Activated CD4-positive, alpha-beta T cell treated with anti-CD3 and anti-CD28 coated beads, Interleukin-2, amount 10 ng/mL, durations not matched to agents 7 days and 5 days (primary cell): Measurements from ENCODE around the gene TENM3. TPM values are rescaled to one million over a fixed set of nuclear protein-coding genes. Genes with fewer than 3 reads are reported as not detected.

Experiments used
- CTCF ChIA-PET: fragments of 350-600 bp; sonication (Branson Sonifier 250); formaldehyde crosslinking; loops from one replicate; lab custom pipeline; 2021; ENCODE audit warnings: antibody characterized with exemption; lab: Charles Lee
- POLR2A ChIA-PET: fragments of 350-600 bp; sonication (Branson Sonifier 250); formaldehyde crosslinking; loops from one replicate; lab custom pipeline; 2021; ENCODE audit warnings: antibody characterized with exemption; lab: Charles Lee
- DNase-seq: peaks from one replicate; pipeline ENCODE4 v3.0.0-alpha.2; 2020
- H3K27ac Mint-ChIP-seq: one replicate; pipeline ENCODE4 v1.8.0; 2021; ENCODE audit warnings: mild to moderate bottlenecking, moderate library complexity, mixed read lengths
- H3K27me3 Mint-ChIP-seq: one replicate; pipeline ENCODE4 v1.8.0; 2021; ENCODE audit warnings: mixed read lengths
- H3K36me3 Mint-ChIP-seq: one replicate; pipeline ENCODE4 v1.8.0; 2021; ENCODE audit warnings: low read depth, mixed read lengths
- H3K4me1 Mint-ChIP-seq: one replicate; pipeline ENCODE4 v1.8.0; 2021; ENCODE audit warnings: mixed read lengths
- H3K4me3 Mint-ChIP-seq: one replicate; pipeline ENCODE4 v1.8.0; 2021; ENCODE audit warnings: mild to moderate bottlenecking, moderate library complexity, mixed read lengths
- H3K9me3 Mint-ChIP-seq: one replicate; pipeline ENCODE4 v1.8.0; 2021; ENCODE audit warnings: mixed read lengths
- total RNA-seq, 2 experiments: library from RNA; stranded (reverse); gene quantifications; one replicate each; pipeline ENCODE4 v1.2.3, GENCODE V29; 2021

The TENM3 gene
- total RNA-seq, 2 experiments from 2014 or later = not detected

DNA sequence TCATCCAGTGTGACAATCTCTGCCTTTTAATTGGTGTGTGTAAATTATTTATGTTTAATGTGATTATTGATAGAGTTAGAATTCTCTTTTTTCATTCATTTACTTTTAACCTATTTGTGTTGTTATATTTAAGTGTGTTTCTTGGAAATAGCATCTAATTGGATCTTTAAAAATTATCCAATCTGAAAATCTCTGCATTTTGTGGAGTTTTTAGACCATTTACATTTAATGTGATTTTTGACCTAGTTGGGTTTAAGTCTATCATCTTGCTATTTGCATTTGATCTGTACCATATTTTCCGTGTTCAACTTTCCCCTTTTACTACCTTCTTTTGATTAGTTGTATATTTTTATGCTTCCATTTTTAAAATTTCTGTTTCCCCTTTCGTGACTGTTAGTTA, 71.3 kb downstream of the TENM3 start:
- H3K36me3 Mint-ChIP-seq = no peaks in the 10 kb centered on the region
- no peaks in the 10 kb centered on the region for H3K27me3 Mint-ChIP-seq
- ChIA-PET CTCF (no interaction called here), POLR2A (no interaction called here)
- no peak overlapping the region for H3K27ac Mint-ChIP-seq
- DNase-seq = no peak
- no peak overlapping the region for H3K4me3 Mint-ChIP-seq
- H3K9me3 Mint-ChIP-seq = peaks cover 4% of the 10 kb centered on the region
- no peaks in the 10 kb centered on the region for H3K4me1 Mint-ChIP-seq

DNA sequence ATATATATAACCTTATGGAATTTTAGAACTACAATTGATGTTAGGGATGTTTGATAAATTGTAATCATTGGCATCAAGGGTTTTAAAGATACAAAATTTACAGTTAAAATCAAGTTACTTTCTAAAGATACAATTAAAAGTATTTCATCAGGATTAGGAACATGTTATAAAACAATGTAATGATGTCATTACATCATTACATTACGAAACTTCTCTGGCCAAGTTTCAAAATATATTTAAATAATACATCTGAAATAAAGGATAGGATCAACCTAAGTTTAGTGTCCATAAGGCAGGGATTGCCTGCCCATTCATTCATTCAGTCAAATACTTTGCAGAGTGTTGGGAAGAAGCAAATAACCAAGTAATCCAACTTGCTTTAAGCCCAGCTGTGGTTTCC, 75.1 kb downstream of the TENM3 start:
- Mint-ChIP-seq H3K27ac (no peak overlapping the region), H3K9me3 (peaks cover 4% of the 10 kb centered on the region), H3K4me3 (no peak overlapping the region), H3K36me3 (no peaks in the 10 kb centered on the region), H3K27me3 (no peaks in the 10 kb centered on the region), H3K4me1 (no peaks in the 10 kb centered on the region)
- POLR2A ChIA-PET = no interaction called here
- CTCF ChIA-PET = no interaction called here
- no peak for DNase-seq

DNA sequence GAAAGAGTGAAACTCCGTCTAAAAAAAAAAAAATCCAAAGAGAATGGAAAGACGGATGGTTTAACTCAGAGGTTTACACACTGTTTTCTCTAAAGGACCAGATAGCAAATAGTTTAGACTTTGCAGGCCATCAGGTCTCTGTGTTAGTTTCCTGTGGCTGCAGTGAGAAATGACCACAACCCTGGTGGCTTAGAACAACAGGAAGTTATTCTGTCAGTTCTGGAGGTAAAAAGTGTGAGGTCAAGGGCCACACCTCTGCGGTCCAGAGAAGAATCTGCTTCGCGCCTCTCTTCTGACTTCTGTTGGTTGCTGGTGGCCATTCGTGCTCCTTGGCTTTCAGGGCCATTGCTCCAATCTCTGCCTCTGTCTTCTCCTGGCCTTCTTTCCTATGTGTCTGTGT, 76.9 kb downstream of the TENM3 start:
- CTCF ChIA-PET = no interaction called here
- H3K4me3 Mint-ChIP-seq = no peak overlapping the region
- no peaks in the 10 kb centered on the region for H3K36me3 Mint-ChIP-seq
- DNase-seq = no peak
- POLR2A ChIA-PET = no interaction called here
- H3K27me3 Mint-ChIP-seq = no peaks in the 10 kb centered on the region
- H3K27ac Mint-ChIP-seq = no peak overlapping the region
- no peaks in the 10 kb centered on the region for H3K9me3 Mint-ChIP-seq
- H3K4me1 Mint-ChIP-seq = no peaks in the 10 kb centered on the region

DNA sequence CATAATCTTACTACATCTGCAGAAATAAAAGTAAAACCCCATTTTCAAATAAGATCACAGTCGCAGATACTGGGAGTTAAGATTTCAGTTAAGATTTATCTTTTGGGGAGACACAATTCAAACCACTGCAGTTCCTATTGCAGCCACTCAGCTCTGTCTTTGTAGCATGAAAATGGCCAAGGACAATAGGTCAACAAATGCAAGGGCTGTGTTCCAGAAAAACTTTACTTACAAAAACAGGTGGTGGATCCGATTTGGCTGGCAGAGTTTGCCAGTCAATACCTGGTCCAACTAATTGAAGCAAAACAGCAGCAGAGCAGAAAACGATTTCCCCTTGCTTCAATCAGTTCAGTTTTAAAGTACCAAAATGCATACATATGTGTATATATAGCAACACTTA, 77.4 kb downstream of the TENM3 start:
- ChIA-PET POLR2A (no interaction called here), CTCF (no interaction called here)
- Mint-ChIP-seq H3K9me3 (no peaks in the 10 kb centered on the region), H3K4me3 (no peak overlapping the region), H3K4me1 (no peaks in the 10 kb centered on the region), H3K36me3 (no peaks in the 10 kb centered on the region), H3K27me3 (no peaks in the 10 kb centered on the region), H3K27ac (no peak overlapping the region)
- DNase-seq = no peak

DNA sequence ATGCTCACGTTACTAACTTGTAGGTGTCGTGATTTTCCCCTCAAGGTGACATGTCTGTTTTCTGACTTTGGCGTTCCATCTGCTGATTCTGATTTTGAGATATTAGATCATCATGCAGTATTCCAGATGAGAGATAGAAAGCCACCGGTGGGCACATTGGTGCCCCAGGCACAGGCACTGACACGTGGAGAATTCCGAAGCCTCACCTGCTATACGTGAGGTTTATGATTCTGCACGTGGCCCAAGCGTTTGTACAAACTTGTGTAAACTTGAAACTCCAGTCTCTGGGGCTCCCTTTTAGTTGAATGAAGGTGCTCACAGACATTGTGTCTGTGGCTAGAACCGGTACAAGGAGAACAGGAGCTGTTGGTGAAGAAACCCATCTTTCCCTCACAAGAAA, 81.1 kb downstream of the TENM3 start:
- no peak overlapping the region for H3K4me3 Mint-ChIP-seq
- no peaks in the 10 kb centered on the region for H3K9me3 Mint-ChIP-seq
- no peak for DNase-seq
- H3K27me3 Mint-ChIP-seq = no peaks in the 10 kb centered on the region
- ChIA-PET CTCF (no interaction called here), POLR2A (no interaction called here)
- H3K4me1 Mint-ChIP-seq = no peaks in the 10 kb centered on the region
- H3K27ac Mint-ChIP-seq = no peak overlapping the region
- no peaks in the 10 kb centered on the region for H3K36me3 Mint-ChIP-seq

DNA sequence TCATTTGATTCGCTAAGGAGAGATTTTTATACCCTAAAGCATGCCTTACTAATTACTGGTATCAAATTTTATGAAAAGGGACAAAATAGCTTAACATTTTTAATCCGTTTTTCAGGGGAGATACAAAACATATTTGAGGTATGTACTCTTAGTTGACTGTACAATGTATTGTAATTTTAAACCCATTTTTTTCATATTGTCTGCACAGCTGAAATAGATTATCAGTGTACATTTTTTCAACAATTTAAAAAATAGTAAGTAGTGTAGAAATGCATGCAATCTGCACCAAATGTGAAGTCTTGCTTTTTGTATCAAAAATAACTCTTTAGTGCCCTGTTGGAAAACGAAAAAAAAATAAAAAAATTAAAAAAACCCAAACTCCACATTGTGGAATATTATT, 82.2 kb downstream of the TENM3 start:
- DNase-seq = no peak
- no peak overlapping the region for H3K4me3 Mint-ChIP-seq
- H3K4me1 Mint-ChIP-seq = no peaks in the 10 kb centered on the region
- H3K9me3 Mint-ChIP-seq = no peaks in the 10 kb centered on the region
- ChIA-PET POLR2A (no interaction called here), CTCF (no interaction called here)
- H3K36me3 Mint-ChIP-seq = no peaks in the 10 kb centered on the region
- H3K27me3 Mint-ChIP-seq = no peaks in the 10 kb centered on the region
- H3K27ac Mint-ChIP-seq = no peak overlapping the region

DNA sequence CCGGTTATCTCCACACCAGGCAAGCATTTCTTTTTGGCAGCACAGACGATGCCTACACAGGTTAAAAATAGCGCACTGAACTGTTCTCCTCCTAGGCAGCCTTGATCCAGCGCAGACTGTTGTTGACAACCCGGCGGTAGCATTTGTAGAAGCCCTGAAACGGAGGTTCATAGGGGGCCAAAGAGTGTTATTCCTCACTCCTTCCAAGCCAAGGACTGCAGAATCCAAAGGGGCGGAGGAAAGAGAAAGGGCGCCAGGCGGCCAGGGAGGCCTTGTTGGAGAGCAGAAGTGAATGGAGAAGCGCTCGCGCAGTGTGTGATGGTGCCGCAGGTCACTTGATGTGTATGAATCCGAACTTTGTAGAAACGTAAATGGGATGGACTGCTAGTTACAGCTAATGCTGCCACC, 82.7 kb downstream of the TENM3 start:
- H3K27me3 Mint-ChIP-seq = no peaks in the 10 kb centered on the region
- DNase-seq = no peak
- ChIA-PET POLR2A (no interaction called here), CTCF (no interaction called here)
- no peak overlapping the region for H3K27ac Mint-ChIP-seq
- no peaks in the 10 kb centered on the region for H3K4me1 Mint-ChIP-seq
- no peak overlapping the region for H3K4me3 Mint-ChIP-seq
- no peaks in the 10 kb centered on the region for H3K36me3 Mint-ChIP-seq
- no peaks in the 10 kb centered on the region for H3K9me3 Mint-ChIP-seq

DNA sequence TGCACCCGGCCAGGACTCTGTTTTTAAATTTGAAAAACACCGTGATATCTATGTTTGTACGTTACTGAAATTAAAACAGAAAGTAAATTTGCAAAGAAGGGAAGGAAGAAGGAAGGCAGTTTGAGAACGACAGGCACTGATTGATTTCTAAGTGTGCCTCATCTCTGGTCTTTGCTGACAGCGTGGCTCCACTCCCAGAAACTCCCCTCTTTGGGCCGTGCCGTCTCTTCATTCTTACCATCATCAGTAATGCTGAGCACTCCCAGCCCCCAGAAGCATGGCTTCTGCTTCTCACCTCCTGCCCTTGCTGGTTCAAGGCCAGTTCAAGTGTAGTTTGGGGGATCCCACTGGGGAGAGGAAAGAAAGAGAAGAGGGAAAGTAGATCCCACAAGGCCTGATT, 85.3 kb downstream of the TENM3 start:
- Mint-ChIP-seq H3K27ac (no peak overlapping the region), H3K9me3 (no peaks in the 10 kb centered on the region), H3K4me3 (no peak overlapping the region), H3K27me3 (no peaks in the 10 kb centered on the region), H3K4me1 (no peaks in the 10 kb centered on the region), H3K36me3 (no peaks in the 10 kb centered on the region)
- CTCF ChIA-PET = no interaction called here
- DNase-seq = no peak
- POLR2A ChIA-PET = no interaction called here

DNA sequence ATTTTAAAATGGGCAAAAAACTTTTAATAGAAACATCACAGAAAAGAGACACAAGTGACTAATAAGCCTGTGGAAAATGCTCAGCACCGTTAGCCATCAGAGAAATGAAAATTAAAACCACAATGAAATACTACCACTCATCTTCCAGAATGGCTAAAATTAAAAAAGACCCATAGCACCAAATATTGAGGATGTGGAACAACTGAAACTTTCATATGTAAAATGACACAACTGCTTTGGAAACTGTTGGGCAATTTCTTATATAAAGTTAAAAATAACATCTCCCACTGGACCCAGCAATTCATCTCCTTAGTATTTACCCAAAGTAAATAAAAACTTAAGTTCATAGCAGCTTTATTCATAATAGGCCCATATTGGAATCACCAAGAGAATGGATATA, 94.2 kb downstream of the TENM3 start:
- ChIA-PET CTCF (interaction anchor here (0.6 kb wide), 1 partner anchor 495 kb away, joined by 4 read pairs; no protein-coding TSS in a partner anchor), POLR2A (no interaction called here)
- Mint-ChIP-seq H3K36me3 (no peaks in the 10 kb centered on the region), H3K9me3 (no peaks in the 10 kb centered on the region), H3K27me3 (no peaks in the 10 kb centered on the region), H3K4me3 (no peak overlapping the region), H3K4me1 (no peaks in the 10 kb centered on the region), H3K27ac (no peak overlapping the region)
- no peak for DNase-seq

DNA sequence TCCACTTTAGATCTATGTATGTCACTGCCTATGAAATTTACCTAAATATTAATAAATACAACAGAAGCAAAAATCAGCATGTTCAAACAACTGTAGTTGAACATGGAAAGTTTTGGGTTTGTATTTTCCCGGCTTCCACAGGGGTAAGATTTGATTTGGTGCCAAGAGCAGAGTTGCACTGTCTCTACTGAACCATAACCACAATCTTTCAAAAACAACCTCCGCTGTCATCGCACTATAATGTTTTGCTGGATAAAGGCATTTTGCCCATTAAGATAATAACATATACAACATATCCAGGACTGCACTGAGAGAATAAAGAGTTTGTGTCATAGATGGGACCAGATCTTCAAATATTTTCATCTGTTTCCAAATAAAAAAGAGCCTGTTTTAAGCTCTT, 94.9 kb downstream of the TENM3 start:
- ChIA-PET POLR2A (no interaction called here), CTCF (interaction anchor here (0.6 kb wide), 1 partner anchor 496 kb away, joined by 4 read pairs; no protein-coding TSS in a partner anchor)

DNA sequence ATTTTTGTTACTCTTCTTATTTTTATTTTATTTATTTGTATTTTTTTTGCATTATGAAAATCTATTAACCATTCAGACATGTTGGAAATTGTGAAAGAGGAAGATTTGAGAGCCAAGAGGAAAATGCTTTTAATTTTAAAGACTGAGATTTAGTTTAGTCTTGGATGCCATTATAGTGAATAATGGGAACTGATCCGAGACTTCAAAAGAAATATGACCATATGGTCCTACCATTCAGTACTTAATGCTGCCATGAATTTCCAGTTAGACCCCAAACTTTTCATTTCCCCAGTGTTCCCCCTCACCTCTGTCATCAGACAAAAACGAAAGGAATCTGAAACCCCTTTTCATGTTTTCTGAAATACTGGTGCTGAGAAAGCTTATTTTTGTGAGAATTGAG, 95.5 kb downstream of the TENM3 start:
- no peak overlapping the region for H3K27ac Mint-ChIP-seq

More for the DNA sequence above, 94.9 kb downstream of the TENM3 start:
- Mint-ChIP-seq H3K27me3 (no peaks in the 10 kb centered on the region), H3K9me3 (no peaks in the 10 kb centered on the region), H3K4me1 (no peaks in the 10 kb centered on the region), H3K4me3 (no peak overlapping the region), H3K36me3 (no peaks in the 10 kb centered on the region), H3K27ac (no peak overlapping the region)
- DNase-seq = no peak

DNA sequence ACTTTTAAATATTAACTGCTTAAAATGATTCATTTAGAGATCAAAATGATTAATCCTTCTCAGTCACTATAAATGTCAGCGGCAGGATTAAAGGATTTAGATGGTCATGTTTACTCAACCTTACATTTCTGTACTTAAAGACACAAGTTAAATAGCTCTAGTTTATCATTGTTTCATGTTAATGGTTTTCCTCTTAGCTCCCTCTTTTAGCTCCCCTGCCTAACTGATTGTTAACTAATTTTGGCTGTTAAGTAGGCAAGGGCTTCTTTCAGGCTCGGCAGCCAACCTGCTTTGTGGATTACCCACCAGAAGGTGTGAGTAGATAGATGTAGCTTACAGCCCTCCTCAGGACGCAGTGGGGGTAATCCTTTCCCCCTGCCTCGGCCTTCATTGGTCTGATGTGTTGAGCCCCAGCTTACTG, 96.0 kb downstream of the TENM3 start:
- POLR2A ChIA-PET = no interaction called here
- H3K9me3 Mint-ChIP-seq = no peaks in the 10 kb centered on the region
- no peak overlapping the region for H3K4me3 Mint-ChIP-seq
- CTCF ChIA-PET = no interaction called here
- no peak overlapping the region for H3K27ac Mint-ChIP-seq
- no peaks in the 10 kb centered on the region for H3K4me1 Mint-ChIP-seq
- no peaks in the 10 kb centered on the region for H3K36me3 Mint-ChIP-seq
- DNase-seq = no peak
- H3K27me3 Mint-ChIP-seq = no peaks in the 10 kb centered on the region

More for the DNA sequence above, 95.5 kb downstream of the TENM3 start:
- POLR2A ChIA-PET = no interaction called here
- Mint-ChIP-seq H3K27me3 (no peaks in the 10 kb centered on the region), H3K9me3 (no peaks in the 10 kb centered on the region), H3K36me3 (no peaks in the 10 kb centered on the region), H3K4me1 (no peaks in the 10 kb centered on the region), H3K4me3 (no peak overlapping the region)
- DNase-seq = no peak
- CTCF ChIA-PET = no interaction called here

DNA sequence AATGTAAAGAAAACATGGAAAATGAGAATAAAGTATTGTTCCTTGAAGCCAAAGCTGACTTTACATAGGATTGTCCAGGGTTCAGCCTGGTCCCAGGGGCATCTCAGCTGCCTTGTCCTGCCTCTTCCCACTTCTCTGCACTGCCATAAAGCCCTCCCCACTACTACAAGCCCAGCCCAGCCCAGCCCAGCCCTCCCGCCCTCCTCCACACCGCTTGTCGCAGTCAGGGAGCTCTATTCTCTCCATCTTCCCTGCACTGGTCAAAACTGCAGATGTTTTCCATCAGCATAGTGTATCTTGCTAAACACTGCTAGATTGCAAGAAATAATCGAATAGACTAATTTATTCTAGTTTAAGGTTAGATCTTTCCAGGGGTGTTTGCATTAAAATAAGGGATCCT, 100.3 kb downstream of the TENM3 start:
- POLR2A ChIA-PET = no interaction called here
- H3K36me3 Mint-ChIP-seq = no peaks in the 10 kb centered on the region

DNA sequence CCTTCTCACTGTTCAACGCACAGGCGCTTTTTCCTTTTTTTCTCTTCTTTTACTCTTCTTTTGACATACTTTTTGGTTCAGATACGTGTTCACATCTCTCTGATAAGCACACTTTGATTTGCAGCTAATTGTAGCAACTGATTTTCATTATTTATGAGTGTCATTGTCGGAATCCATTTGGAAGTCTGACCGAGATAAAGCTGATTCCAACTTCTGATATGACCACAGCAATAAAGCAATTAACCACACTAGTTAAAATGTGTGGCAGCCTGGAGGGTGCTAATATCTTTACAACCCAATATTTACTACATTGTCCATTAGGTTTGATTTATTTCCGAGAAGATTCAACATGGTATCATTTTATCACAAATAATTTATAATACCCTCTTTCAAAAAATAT, 101.8 kb downstream of the TENM3 start:
- no peak for DNase-seq
- H3K4me1 Mint-ChIP-seq = no peaks in the 10 kb centered on the region
- ChIA-PET CTCF (no interaction called here), POLR2A (no interaction called here)
- H3K4me3 Mint-ChIP-seq = no peak overlapping the region
- H3K9me3 Mint-ChIP-seq = no peaks in the 10 kb centered on the region
- no peak overlapping the region for H3K27ac Mint-ChIP-seq
- H3K27me3 Mint-ChIP-seq = no peaks in the 10 kb centered on the region
- H3K36me3 Mint-ChIP-seq = no peaks in the 10 kb centered on the region

More for the DNA sequence above, 100.3 kb downstream of the TENM3 start:
- no peak for DNase-seq
- H3K4me3 Mint-ChIP-seq = no peak overlapping the region
- CTCF ChIA-PET = no interaction called here
- no peaks in the 10 kb centered on the region for H3K9me3 Mint-ChIP-seq
- H3K27ac Mint-ChIP-seq = no peak overlapping the region
- no peaks in the 10 kb centered on the region for H3K27me3 Mint-ChIP-seq
- no peaks in the 10 kb centered on the region for H3K4me1 Mint-ChIP-seq
